Measurements from ENCODE around the gene SAMHD1.

Gene SAMHD1

GRCh38 chr20:36873498-36874189 lies 77.9 kb downstream of the SAMHD1 start:
- no peak for DNase-seq (ENCODE audit: low read depth)

GRCh38 chr20:36872852-36873251 lies 78.7 kb downstream of the SAMHD1 start:
- DNase-seq (ENCODE audit: low read depth): no peak

GRCh38 chr20:36871640-36872570 lies 79.6 kb downstream of the SAMHD1 start:
- DNase-seq (ENCODE audit: low read depth): no peak

GRCh38 chr20:36866681-36867495 lies 84.6 kb downstream of the SAMHD1 start:
- DNase-seq (ENCODE audit: low read depth): no peak

GRCh38 chr20:36866164-36866563 lies 85.3 kb downstream of the SAMHD1 start:
- no peak for DNase-seq (ENCODE audit: low read depth)

GRCh38 chr20:36865861-36866149 lies 85.7 kb downstream of the SAMHD1 start:
- no peak for DNase-seq (ENCODE audit: low read depth)

GRCh38 chr20:36865076-36865860 lies 86.2 kb downstream of the SAMHD1 start:
- no peak for DNase-seq (ENCODE audit: low read depth)

GRCh38 chr20:36862857-36863668 lies 88.4 kb downstream of the SAMHD1 start:
- no peak for DNase-seq (ENCODE audit: low read depth)

GRCh38 chr20:36861875-36862801 lies 89.4 kb downstream of the SAMHD1 start:
- DNase-seq (ENCODE audit: low read depth): no peak

- DNase-seq (ENCODE audit: low read depth): no peak
Measured at GRCh38 chr20:36861625-36861874, 90.0 kb downstream of the SAMHD1 start.

GRCh38 chr20:36860811-36861624 lies 90.5 kb downstream of the SAMHD1 start:
- DNase-seq (ENCODE audit: low read depth): no peak

- DNase-seq (ENCODE audit: low read depth): no peak
Measured at GRCh38 chr20:36860339-36860738, 91.2 kb downstream of the SAMHD1 start.

- no peak for DNase-seq (ENCODE audit: low read depth)
Measured at GRCh38 chr20:36859700-36860330, 91.7 kb downstream of the SAMHD1 start.

- no peak for DNase-seq (ENCODE audit: low read depth)
Measured at GRCh38 chr20:36859282-36859555, 92.3 kb downstream of the SAMHD1 start.

- no peak for DNase-seq (ENCODE audit: low read depth)
Measured at GRCh38 chr20:36856691-36857635, 94.5 kb downstream of the SAMHD1 start.

GRCh38 chr20:36856195-36856594 lies 95.3 kb downstream of the SAMHD1 start:
- DNase-seq (ENCODE audit: low read depth): no peak

- DNase-seq (ENCODE audit: low read depth): no peak
Measured at GRCh38 chr20:36855241-36855657, 96.3 kb downstream of the SAMHD1 start.
